A549 (cell line): Measurements from ENCODE around the gene PRKG1. TPM values are rescaled to one million over a fixed set of nuclear protein-coding genes. Genes with fewer than 3 reads are reported as not detected.

Experiments used
- ATAC-seq, 2 experiments: fragments of 200-7000 bp in 1 of 2; fragments of >200 bp in 1 of 2; cut with Nextera tagmentation in 1 of 2; cut with Tn5 transposase in 1 of 2; 3 replicates each; pipeline versions ENCODE4 v1.8.0 to v1.9.1; 2018 to 2020; ENCODE audit warnings: mild to moderate bottlenecking in 1 of 2, moderate library complexity in 1 of 2
- CTCF ChIA-PET: fragments of 300-600 bp; sonication (Branson Sonifier 250); formaldehyde crosslinking; extraction: SDS; loops from one replicate; lab custom pipeline; 2021; ENCODE audit warnings: antibody characterized with exemption, inconsistent platforms; lab: Yijun Ruan, JAX
- POLR2A ChIA-PET: fragments of 350-600 bp; formaldehyde crosslinking; extraction: SDS; loops from one replicate; lab custom pipeline; 2021; ENCODE audit warnings: antibody characterized with exemption, inconsistent platforms; lab: Yijun Ruan, JAX
- DNase-seq, 2 experiments: peaks; one replicate each; pipeline versions ENCODE4 v3.0.0 to v3.0.0-alpha.2; 2011 to 2016; ENCODE audit warnings: low read depth in 1 of 2, low spot score in 1 of 2
- FAIRE-seq: peaks from 2 replicates; lab custom pipeline; 2011; peaks lifted over from hg19 to GRCh38; lab: Jason Lieb, UNC
- H3K27ac ChIP-seq, 2 experiments: fragments of >200 bp; sonication (Bioruptor Twin); formaldehyde crosslinking; 3 replicates each; pipeline ENCODE4 v1.5.1; 2016 to 2017
- H3K4me1 ChIP-seq: fragments of >200 bp; sonication (Bioruptor Twin); formaldehyde crosslinking; 3 replicates; pipeline ENCODE4 v1.6.1; 2016
- H3K4me2 ChIP-seq: fragments of >200 bp; sonication (Bioruptor Twin); formaldehyde crosslinking; 3 replicates; pipeline ENCODE4 v1.6.1; 2016
- H3K4me3 ChIP-seq: fragments of >200 bp; sonication (Bioruptor Twin); formaldehyde crosslinking; 3 replicates; pipeline ENCODE4 v1.5.1; 2016
- H3K9me3 ChIP-seq: fragments of >200 bp; sonication (Bioruptor Twin); formaldehyde crosslinking; 3 replicates; pipeline ENCODE4 v1.6.1; 2016
- ATOH8 ChIP-seq: fragments of 250-450 bp; sonication (Bioruptor Pico); IDR thresholded peaks from 2 replicates; pipeline ENCODE4 v1.5.0; 2020; ENCODE audit warnings: low read depth, mild to moderate bottlenecking, moderate library complexity
- CBX2 ChIP-seq: fragments of 200-600 bp; sonication (generic); IDR thresholded peaks from 2 replicates; pipeline ENCODE4 v1.6.1; 2016; ENCODE audit warnings: low read depth, mild to moderate bottlenecking, borderline replicate concordance
- CBX8 ChIP-seq: fragments of 200-600 bp; sonication (generic); IDR thresholded peaks from 2 replicates; pipeline ENCODE4 v1.6.1; 2016
- CHD2 ChIP-seq: fragments of 150-350 bp; IDR thresholded peaks from 2 replicates; pipeline ENCODE4 v1.6.1; 2014; ENCODE audit warnings: low read length; ENCODE audit not compliant: partially characterized antibody
- EHF ChIP-seq: fragments of 250-450 bp; sonication (Bioruptor Pico); IDR thresholded peaks from 2 replicates; pipeline ENCODE4 v1.5.0; 2020; ENCODE audit warnings: mild to moderate bottlenecking
- EHMT2 ChIP-seq: fragments of 200-600 bp; sonication (generic); IDR thresholded peaks from 2 replicates; pipeline ENCODE4 v1.6.1; 2016; ENCODE audit warnings: antibody characterized with exemption, low read depth, mild to moderate bottlenecking, moderate library complexity
- FOXS1 ChIP-seq: fragments of 250-450 bp; sonication (Bioruptor Pico); IDR thresholded peaks from 2 replicates; pipeline ENCODE4 v1.5.0; 2020; ENCODE audit warnings: mild to moderate bottlenecking, moderate library complexity
- HMGXB4 ChIP-seq: fragments of 250-450 bp; sonication (Bioruptor Pico); IDR thresholded peaks from 2 replicates; pipeline ENCODE4 v1.5.0; 2021; ENCODE audit warnings: mild to moderate bottlenecking, moderate library complexity, borderline replicate concordance
- HOXA7 ChIP-seq: fragments of 250-450 bp; sonication (Bioruptor Pico); IDR thresholded peaks from 2 replicates; pipeline ENCODE4 v1.5.0; 2020; ENCODE audit warnings: mild to moderate bottlenecking, moderate library complexity
- HOXB13 ChIP-seq: fragments of 250-450 bp; sonication (Bioruptor Pico); IDR thresholded peaks from 2 replicates; pipeline ENCODE4 v1.5.0; 2020; ENCODE audit warnings: low read depth, mild to moderate bottlenecking, moderate library complexity
- HOXB5 ChIP-seq: fragments of 250-450 bp; sonication (Bioruptor Pico); IDR thresholded peaks from 2 replicates; pipeline ENCODE4 v1.5.0; 2020; ENCODE audit warnings: mild to moderate bottlenecking, moderate library complexity
- KDM1A ChIP-seq: fragments of 200-600 bp; sonication (generic); IDR thresholded peaks from 2 replicates; pipeline ENCODE4 v1.6.1; 2016; ENCODE audit warnings: low read depth, mild to moderate bottlenecking
- NFE2L2 ChIP-seq: fragments of 150-350 bp; conservative IDR thresholded peaks from 2 replicates; pipeline ENCODE4 v1.6.1; 2014; ENCODE audit warnings: low read length
- NPAS2 ChIP-seq: fragments of 250-450 bp; sonication (Bioruptor Pico); IDR thresholded peaks from 2 replicates; pipeline ENCODE4 v1.8.0; 2022; ENCODE audit warnings: mild to moderate bottlenecking, moderate library complexity, borderline replicate concordance
- PHF8 ChIP-seq: fragments of 200-600 bp; sonication (generic); IDR thresholded peaks from 2 replicates; pipeline ENCODE4 v1.6.1; 2016; ENCODE audit warnings: low read depth, mild to moderate bottlenecking, antibody characterized with exemption, moderate library complexity, borderline replicate concordance
- RAD21 ChIP-seq, 2 experiments: fragments of >200 bp in 1 of 2; sonication (Bioruptor Twin) in 1 of 2; formaldehyde crosslinking in 1 of 2; IDR thresholded peaks in 1 of 2; conservative IDR thresholded peaks in 1 of 2; 2 replicates in 1 of 2; 3 replicates in 1 of 2; pipeline ENCODE4 v1.6.1; 2012 to 2018; ENCODE audit warnings: inconsistent platforms in 1 of 2
- RCOR1 ChIP-seq: fragments of 150-350 bp; IDR thresholded peaks from 2 replicates; pipeline ENCODE4 v1.6.1; 2014; ENCODE audit warnings: antibody characterized with exemption, low read length, low read depth
- REST ChIP-seq: fragments of 200-600 bp; sonication (generic); IDR thresholded peaks from 2 replicates; pipeline ENCODE4 v1.6.1; 2016; ENCODE audit warnings: antibody characterized with exemption, mild to moderate bottlenecking, moderate library complexity
- SMC3 ChIP-seq: fragments of >200 bp; sonication (Bioruptor Twin); formaldehyde crosslinking; IDR thresholded peaks from 3 replicates; pipeline ENCODE4 v1.6.1; 2018; ENCODE audit warnings: inconsistent platforms
- ZC3H11A ChIP-seq: fragments of 450-650 bp; IDR thresholded peaks from 2 replicates; pipeline ENCODE4 v1.6.1; 2014; ENCODE audit warnings: antibody characterized with exemption, mild to moderate bottlenecking
- ZSCAN20 ChIP-seq: fragments of 250-450 bp; sonication (Bioruptor Pico); IDR thresholded peaks from 2 replicates; pipeline ENCODE4 v1.8.0; 2022; ENCODE audit warnings: mild to moderate bottlenecking, moderate library complexity
- WGBS: methylation state at CpG from one replicate; pipeline ENCODE4 v1.1.6; 2017; ENCODE audit errors: missing lambda C conversion rate; 5-methylcytosine and 5-hydroxymethylcytosine counted together
- polyA plus RNA-seq, 4 experiments: library from polyadenylated mRNA; depleted of rRNA in 3 of 4; stranded (reverse); fragments of >200 nt; fragmentation: RNase III in 1 of 4; extraction: RNeasy Plus Mini Kit Qiagen cat#74134 plus additional on column Dnase treatment in 1 of 4; gene quantifications; 2 replicates in 3 of 4; 3 replicates in 1 of 4; pipeline ENCODE4 v1.2.3, GENCODE V29; 2011 to 2017

PRKG1 gene
- polyA plus RNA-seq, 2 of the 4 experiments (the other 2 are of a cell fraction): not detected

GRCh38 chr10:51542853-51543252, 468.6 kb downstream of the PRKG1 start (continued):
- TF ChIP-seq REST: no peak
- TF ChIP-seq ATOH8 (CRISPR knock-in tag): no peak
- TF ChIP-seq ZSCAN20 (CRISPR knock-in tag): no peak

- no peaks in the 10 kb centered on the region for H3K9me3 ChIP-seq
- CTCF ChIA-PET: interaction anchor here (0.5 to 0.6 kb wide), 2 partner anchors 415 to 1007 kb away, joined by 3 to 4 read pairs; no protein-coding TSS in a partner anchor
- H3K4me3 ChIP-seq: no peak overlapping the region
- no peak overlapping the region for H3K27ac ChIP-seq
- no peak for ATAC-seq
- 0% methylated on average over 1 of the region's 1 CpG for WGBS
- TF ChIP-seq ZC3H11A (no peak), EHMT2 (no peak), PHF8 (no peak), SMC3 (no peak), EHF (CRISPR knock-in tag) (no peak), NFE2L2 (no peak), RAD21 (conservative IDR thresholded peaks at IDR 0.05 in 1 of 2, IDR thresholded peaks at IDR 0.05 in 1 of 2) (no peak)
- TF ChIP-seq, all 56 proteins: peak for 0
- FAIRE-seq (no peak), DNase-seq (no peak)
- Histone ChIP-seq H3K4me2 (no peak overlapping the region), H3K4me1 (no peaks in the 10 kb centered on the region)
- POLR2A ChIA-PET: no interaction called here
Observed at GRCh38 chr10:51544933-51545332, 470.6 kb downstream of the PRKG1 start.

- H3K27ac ChIP-seq: no peak overlapping the region
- H3K4me2 ChIP-seq: no peak overlapping the region
- H3K9me3 ChIP-seq: no peaks in the 10 kb centered on the region
- no peak for FAIRE-seq
- no peak for ATAC-seq
- TF ChIP-seq CBX2 (no peak), NPAS2 (CRISPR knock-in tag) (no peak), ZC3H11A (no peak), CBX8 (no peak), HOXA7 (CRISPR knock-in tag) (no peak), ZSCAN20 (CRISPR knock-in tag) (no peak), HMGXB4 (CRISPR knock-in tag) (no peak), HOXB5 (CRISPR knock-in tag) (no peak), CHD2 (no peak), HOXB13 (CRISPR knock-in tag) (no peak), FOXS1 (no peak), RCOR1 (no peak), KDM1A (no peak)
- H3K4me3 ChIP-seq: no peak overlapping the region
- WGBS: 14% methylated on average over 2 of the region's 2 CpGs
- ChIA-PET CTCF (no interaction called here), POLR2A (no interaction called here)
- DNase-seq: no peak
- H3K4me1 ChIP-seq: no peaks in the 10 kb centered on the region
Observed at GRCh38 chr10:51547941-51548340, 473.7 kb downstream of the PRKG1 start.
